B cell (primary cell): ENCODE data around the gene POLR1G. TPM values are rescaled to one million over a fixed set of nuclear protein-coding genes. Genes with fewer than 3 reads are reported as not detected.

Experiments used
- ATAC-seq: fragments of 200-7000 bp; cut with Tn5 transposase; one replicate; pipeline ENCODE4 v1.10.0; 2021; ENCODE audit warnings: low read depth, mild to moderate bottlenecking, moderate number of reproducible peaks, moderate library complexity
- CTCF ChIA-PET: fragments of 350-600 bp; sonication (Branson Sonifier 250); formaldehyde crosslinking; loops from one replicate; lab custom pipeline; 2021; ENCODE audit warnings: antibody characterized with exemption, inconsistent platforms; lab: Charles Lee
- POLR2A ChIA-PET: fragments of 350-600 bp; sonication (Branson Sonifier 250); formaldehyde crosslinking; loops from one replicate; lab custom pipeline; 2021; ENCODE audit warnings: antibody characterized with exemption; lab: Charles Lee
- DNase-seq: peaks from one replicate; pipeline ENCODE4 v3.0.0; 2013
- H2AFZ ChIP-seq: 2 replicates; pipeline ENCODE4 v1.6.1; 2012; ENCODE audit warnings: mild to moderate bottlenecking, low read depth, low read length; ENCODE audit not compliant: insufficient read depth, poor library complexity, severe bottlenecking
- H3K27ac ChIP-seq, 2 donors: 1 replicate in 1 of 2; 2 replicates in 1 of 2; pipeline ENCODE4 v1.5.1; 2012 to 2013; ENCODE audit warnings: low read length in 2 of 2, mild to moderate bottlenecking in 2 of 2, moderate library complexity in 1 of 2
- H3K27me3 ChIP-seq, 4 experiments: fragments of 200-600 bp in 1 of 4; sonication (generic) in 1 of 4; replicated peaks in 1 of 4; 1 replicate in 2 of 4; 2 replicates in 2 of 4; pipeline versions ENCODE4 v1.6.1 to v1.7.0; 2013 to 2016; ENCODE audit warnings: low read length in 3 of 4, mild to moderate bottlenecking in 2 of 4, mixed read lengths in 1 of 4, moderate library complexity in 1 of 4; ENCODE audit not compliant: insufficient read depth in 4 of 4, control insufficient read depth in 3 of 4; ENCODE audit errors: control extremely low read depth in 1 of 4
- H3K36me3 ChIP-seq, 2 experiments: replicated peaks in 1 of 2; 1 replicate in 1 of 2; 2 replicates in 1 of 2; pipeline versions ENCODE4 v1.6.1 to v1.7.1; 2013; ENCODE audit warnings: low read length in 1 of 2; ENCODE audit not compliant: insufficient read depth in 2 of 2, control insufficient read depth in 1 of 2; ENCODE audit errors: control extremely low read depth in 1 of 2, extremely low read depth in 1 of 2
- H3K4me1 ChIP-seq, 2 donors: fragments of 200-600 bp in 1 of 2; sonication (generic) in 1 of 2; 1 replicate in 1 of 2; 2 replicates in 1 of 2; pipeline versions ENCODE4 v1.5.1 to v1.6.1; 2013 to 2017; ENCODE audit warnings: low read length in 2 of 2; ENCODE audit not compliant: control insufficient read depth in 2 of 2, insufficient read depth in 2 of 2
- H3K4me2 ChIP-seq: replicated peaks from 2 replicates; pipeline ENCODE3; 2012; ENCODE audit warnings: mild to moderate bottlenecking, low read depth, low read length; ENCODE audit not compliant: poor library complexity, severe bottlenecking
- H3K4me3 ChIP-seq, 5 experiments: fragments of 200-600 bp in 1 of 5; sonication (generic) in 1 of 5; 1 replicate in 3 of 5; 2 replicates in 2 of 5; pipeline versions ENCODE4 v1.5.1 to v1.7.0; 2011 to 2016; ENCODE audit warnings: low read length in 4 of 5, mild to moderate bottlenecking in 4 of 5, low read depth in 2 of 5, control low read depth in 1 of 5, moderate library complexity in 1 of 5; ENCODE audit not compliant: insufficient read depth in 1 of 5; ENCODE audit errors: control extremely low read depth in 1 of 5, extremely low read depth in 1 of 5
- H3K79me2 ChIP-seq: fragments of 200-600 bp; sonication (generic); one replicate; pipeline ENCODE4 v1.6.0; 2016; ENCODE audit warnings: low read length; ENCODE audit not compliant: control insufficient read depth, insufficient read depth
- H3K9ac ChIP-seq: fragments of 200-600 bp; sonication (generic); 2 replicates; pipeline ENCODE4 v1.6.1; 2017; ENCODE audit warnings: mild to moderate bottlenecking, low read length, moderate library complexity
- H3K9me3 ChIP-seq, 3 donors: one replicate each; pipeline versions ENCODE4 v1.6.1 to v1.7.1; 2013; ENCODE audit warnings: low read length in 2 of 3; ENCODE audit not compliant: control insufficient read depth in 2 of 3, insufficient read depth in 1 of 3; ENCODE audit errors: control extremely low read depth in 1 of 3
- H4K20me1 ChIP-seq: 2 replicates; pipeline ENCODE4 v1.6.0; 2012; ENCODE audit warnings: mild to moderate bottlenecking, low read length; ENCODE audit not compliant: insufficient read depth, control insufficient read depth, poor library complexity, severe bottlenecking
- H3K27ac Mint-ChIP-seq: one replicate; pipeline ENCODE4 v1.8.0; 2021; ENCODE audit warnings: mixed read lengths
- H3K27me3 Mint-ChIP-seq: one replicate; pipeline ENCODE4 v1.8.0; 2021; ENCODE audit warnings: mixed read lengths
- H3K4me1 Mint-ChIP-seq: one replicate; pipeline ENCODE4 v1.8.0; 2021; ENCODE audit warnings: mixed read lengths
- H3K4me3 Mint-ChIP-seq: one replicate; pipeline ENCODE4 v1.8.0; 2021; ENCODE audit warnings: mixed read lengths
- H3K9me3 Mint-ChIP-seq: one replicate; pipeline ENCODE4 v1.8.0; 2022; ENCODE audit warnings: mixed read lengths; ENCODE audit not compliant: insufficient read depth
- CTCF ChIP-seq: fragments of 200-600 bp; IDR thresholded peaks from one replicate; pipeline ENCODE4 v1.8.0; 2022; ENCODE audit warnings: antibody characterized with exemption, mild to moderate bottlenecking
- EZH2 ChIP-seq: IDR thresholded peaks from 2 replicates; pipeline ENCODE4 v1.6.1; 2012; ENCODE audit warnings: borderline replicate concordance, low read depth, mild to moderate bottlenecking, moderate library complexity, low read length; ENCODE audit not compliant: insufficient read depth, poor library complexity, severe bottlenecking
- whole genome bisulfite sequencing: methylation state at CpG from one replicate; pipeline ENCODE4 v1.1.5; 2013; ENCODE audit warnings: missing lambda C conversion rate; ENCODE audit not compliant: insufficient coverage; 5-methylcytosine and 5-hydroxymethylcytosine counted together
- intact Hi-C: fragments of 100-400 bp; cut with micrococcal nuclease; formaldehyde crosslinking; loops from one replicate; pipeline ENCODE4 v1.10.0; 2022
- polyA plus RNA-seq: library from polyadenylated mRNA; depleted of rRNA; stranded (reverse); fragments of >200 nt; gene quantifications from 2 replicates; pipeline ENCODE4 v1.2.3, GENCODE V29; 2012
- total RNA-seq, 2 donors: library from RNA; stranded (reverse); fragments of 120-200 nt in 1 of 2; gene quantifications; 1 replicate in 1 of 2; 2 replicates in 1 of 2; pipeline versions ENCODE4 v1.2.3 to v1.2.4, GENCODE V29; 2013 to 2022

The POLR1G gene
- total and polyA plus RNA-seq, 2 donors (not counting 1 experiment from before 2014, with no cell fraction given): 2.1 to 4.3 TPM

- no peak for ATAC-seq
- peaks cover 7% of the 10 kb centered on the region for H3K79me2 ChIP-seq
Observed at GRCh38 chr19:45445139-45445538, 38.7 kb downstream of the POLR1G start.

More at GRCh38 chr19:45445139-45445538, 38.7 kb downstream of the POLR1G start:
- no peaks in the 10 kb centered on the region for H3K27me3 ChIP-seq
- Mint-ChIP-seq H3K4me1 (peaks cover 59% of the 10 kb centered on the region), H3K27ac (peak overlapping the region; percentile 95), H3K27me3 (no peaks in the 10 kb centered on the region), H3K4me3 (peak overlapping the region; percentile 78), H3K9me3 (no peaks in the 10 kb centered on the region)
- peaks cover 33 to 48% of the 10 kb centered on the region in 2 donors for H3K4me1 ChIP-seq
- H3K27ac ChIP-seq: no peak overlapping the region
- DNase-seq: no peak
- H4K20me1 ChIP-seq: no peaks in the 10 kb centered on the region
- H3K4me2 ChIP-seq: peak overlapping the region; percentile 100
- no peaks in the 10 kb centered on the region for H3K9me3 ChIP-seq
- intact Hi-C loops: no loop called here
- H3K4me3 ChIP-seq: no peak overlapping the region
- no peaks in the 10 kb centered on the region for H3K36me3 ChIP-seq
- ChIA-PET CTCF (interaction anchor here (0.8 to 6.4 kb wide), 7 partner anchors 14 to 41 kb away, joined by 3 to 66 read pairs (median 3); partner anchors contain the start of gene FOSB), POLR2A (interaction anchor here (1.1 to 1.2 kb wide), 2 partner anchors 23 to 24 kb away, joined by 3 read pairs; partner anchors contain the start of gene FOSB)
- 94% methylated on average over 4 of the region's 4 CpGs for WGBS
- TF ChIP-seq EZH2 (no peak), CTCF (no peak)
- H3K9ac ChIP-seq: peak overlapping the region; percentile 73
- no peak overlapping the region for H2AFZ ChIP-seq
